Skin of body (tissue), 2 donors: ENCODE data around the gene MYCN. TPM values are rescaled to one million over a fixed set of nuclear protein-coding genes. Genes with fewer than 3 reads are reported as not detected.

Experiments used
- DNase-seq: peaks from one replicate; lab custom pipeline; 2025; lab: John Stamatoyannopoulos, UW
- total RNA-seq: library from RNA; depleted of rRNA; stranded (reverse); fragments of >200 nt; gene quantifications from one replicate; pipeline ENCODE4 v1.2.3, GENCODE V29; 2014

The MYCN gene
- total RNA-seq, 1 donor from 2014 or later, result 15.6 TPM

GRCh38 chr2:15930589-15931318 lies 9.6 kb upstream of the MYCN start:
- DNase-seq, result no peak

- no peak for DNase-seq
Observed at GRCh38 chr2:15931319-15931890, 8.9 kb upstream of the MYCN start.

DNA sequence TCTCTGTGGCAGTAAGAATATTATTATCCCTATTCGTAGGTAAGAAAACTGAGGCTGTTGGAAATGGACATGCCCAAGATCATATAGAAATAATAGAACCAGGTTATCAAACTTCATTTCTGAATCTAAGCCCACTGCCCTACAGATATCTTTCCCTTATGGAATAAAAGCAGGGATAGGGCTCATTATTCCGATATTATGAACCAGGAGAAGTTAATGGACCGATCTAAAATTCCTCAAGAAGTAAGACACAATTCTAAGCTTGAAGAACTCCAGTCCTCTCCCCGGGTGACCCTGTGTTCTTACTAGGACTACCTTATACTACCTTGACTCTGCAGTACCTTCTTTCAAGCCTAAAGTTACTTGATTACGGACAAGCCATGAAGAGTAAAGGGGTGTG lies 8.4 kb upstream of the MYCN start:
- DNase-seq, result no peak

GRCh38 chr2:15932394-15933183 lies 7.8 kb upstream of the MYCN start:
- no peak for DNase-seq

DNA sequence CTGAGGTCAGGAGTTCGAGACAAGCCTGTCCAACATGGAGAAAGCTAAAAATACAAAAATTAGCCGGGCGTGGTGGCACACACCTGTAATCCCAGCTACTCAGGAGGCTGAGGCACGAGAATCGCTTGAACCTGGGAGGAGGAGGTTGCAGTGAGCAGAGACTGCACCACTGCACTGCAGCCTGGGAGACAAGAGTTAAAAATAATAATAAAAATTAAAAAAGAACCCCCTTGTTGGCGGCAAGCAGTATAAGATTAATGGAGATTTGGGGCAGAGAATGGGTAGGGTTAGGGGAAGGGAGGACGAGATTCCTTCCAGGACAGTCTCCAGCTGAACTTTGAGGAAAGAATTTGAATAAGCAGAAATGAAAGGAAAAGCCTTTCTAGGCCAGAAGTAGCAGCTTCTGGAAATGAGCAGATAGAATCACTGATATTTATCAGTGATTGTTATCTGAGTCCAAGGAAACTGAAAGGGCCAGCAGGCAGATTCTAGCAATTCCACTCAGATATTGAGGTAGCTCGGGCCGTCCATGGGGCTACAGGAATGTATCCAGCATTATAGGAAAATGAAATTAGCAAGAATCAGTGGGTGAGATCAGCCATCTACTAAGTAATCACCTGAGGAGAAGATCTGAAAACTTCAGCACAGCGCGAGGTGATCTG lies 7.0 kb upstream of the MYCN start:
- DNase-seq, result no peak

- no peak for DNase-seq
Observed at GRCh38 chr2:15934291-15934945, 5.9 kb upstream of the MYCN start.

DNA sequence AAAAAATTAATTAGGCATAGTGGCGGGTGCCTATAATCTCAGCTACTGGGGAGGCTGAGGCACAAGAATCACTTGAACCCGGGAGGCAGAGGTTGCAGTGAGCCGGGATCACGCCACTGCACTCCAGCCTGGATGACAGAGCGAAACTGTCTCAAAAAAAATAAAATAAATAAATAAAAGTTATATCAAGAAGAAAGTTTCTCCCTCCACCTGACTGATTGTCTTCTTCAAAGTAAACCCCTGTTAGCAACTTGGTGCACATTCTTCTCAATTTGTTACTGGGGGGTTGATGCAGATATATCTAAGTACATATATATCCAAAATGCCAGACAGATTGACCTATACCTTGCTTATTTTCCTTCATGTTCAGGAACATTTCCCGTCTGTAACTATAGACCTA lies 5.2 kb upstream of the MYCN start:
- DNase-seq, result no peak

DNA sequence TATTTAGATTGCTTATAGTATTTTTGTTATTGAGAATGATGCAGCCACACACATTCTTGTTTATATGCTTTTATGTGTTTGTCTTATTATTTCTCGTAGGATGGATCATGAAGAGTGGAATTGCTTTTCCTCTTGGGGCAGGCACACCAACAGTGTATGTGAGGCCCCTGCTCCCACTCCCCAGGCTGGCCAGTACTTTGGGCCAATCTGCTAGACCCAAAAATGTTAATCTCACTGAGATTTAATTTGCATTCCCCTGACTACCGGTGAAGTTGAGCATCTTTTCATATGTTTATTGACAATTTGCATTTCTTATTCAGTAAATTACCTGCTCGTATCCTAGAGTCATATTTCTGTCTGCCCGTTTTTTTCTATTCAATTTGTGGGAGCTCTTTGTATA lies 4.7 kb upstream of the MYCN start:
- DNase-seq, result no peak

GRCh38 chr2:15936277-15937104 lies 3.9 kb upstream of the MYCN start:
- DNase-seq, result no peak

GRCh38 chr2:15937105-15937881 lies 3.1 kb upstream of the MYCN start:
- no peak for DNase-seq

- DNase-seq, result no peak
Observed at GRCh38 chr2:15937882-15938802, 2.2 kb upstream of the MYCN start.

DNA sequence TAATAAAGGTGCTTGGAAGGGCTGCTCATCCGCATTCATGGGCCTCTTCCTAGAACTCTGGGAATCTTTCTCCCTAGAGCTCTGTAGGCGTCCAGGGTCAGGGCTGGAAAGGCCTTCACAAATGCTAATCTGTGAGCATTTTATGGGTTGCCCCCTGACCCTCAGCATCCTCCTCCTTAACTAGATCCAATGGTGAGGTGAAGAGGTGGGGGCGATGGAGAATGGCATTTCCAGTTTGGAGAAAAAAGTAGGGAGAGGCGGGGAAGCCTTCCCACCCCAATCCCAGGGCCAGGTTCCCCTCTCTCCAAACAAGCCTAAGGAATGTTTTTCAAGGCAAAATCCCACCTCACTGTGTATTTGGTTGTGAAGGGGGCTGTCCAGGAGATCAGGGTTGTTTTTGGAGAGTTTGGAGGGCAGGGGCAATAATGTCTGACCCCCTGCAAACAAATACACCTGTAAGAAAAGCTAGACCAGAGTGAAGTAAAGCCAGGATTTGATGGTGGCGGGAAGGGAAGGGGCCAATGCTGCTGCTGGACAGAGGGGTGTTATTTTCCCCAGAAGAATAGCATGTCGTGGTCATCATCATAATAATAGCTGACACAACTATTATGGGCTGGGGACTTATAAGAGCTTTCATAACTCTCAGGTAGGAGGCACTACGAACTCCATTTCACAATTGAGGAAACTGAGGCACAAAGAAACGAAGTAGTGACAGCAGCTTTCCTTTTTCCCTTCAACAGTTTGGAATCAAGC lies 1.4 kb upstream of the MYCN start:
- no peak for DNase-seq

GRCh38 chr2:15939556-15939853 lies 845 bp upstream of the MYCN start:
- no peak for DNase-seq

DNA sequence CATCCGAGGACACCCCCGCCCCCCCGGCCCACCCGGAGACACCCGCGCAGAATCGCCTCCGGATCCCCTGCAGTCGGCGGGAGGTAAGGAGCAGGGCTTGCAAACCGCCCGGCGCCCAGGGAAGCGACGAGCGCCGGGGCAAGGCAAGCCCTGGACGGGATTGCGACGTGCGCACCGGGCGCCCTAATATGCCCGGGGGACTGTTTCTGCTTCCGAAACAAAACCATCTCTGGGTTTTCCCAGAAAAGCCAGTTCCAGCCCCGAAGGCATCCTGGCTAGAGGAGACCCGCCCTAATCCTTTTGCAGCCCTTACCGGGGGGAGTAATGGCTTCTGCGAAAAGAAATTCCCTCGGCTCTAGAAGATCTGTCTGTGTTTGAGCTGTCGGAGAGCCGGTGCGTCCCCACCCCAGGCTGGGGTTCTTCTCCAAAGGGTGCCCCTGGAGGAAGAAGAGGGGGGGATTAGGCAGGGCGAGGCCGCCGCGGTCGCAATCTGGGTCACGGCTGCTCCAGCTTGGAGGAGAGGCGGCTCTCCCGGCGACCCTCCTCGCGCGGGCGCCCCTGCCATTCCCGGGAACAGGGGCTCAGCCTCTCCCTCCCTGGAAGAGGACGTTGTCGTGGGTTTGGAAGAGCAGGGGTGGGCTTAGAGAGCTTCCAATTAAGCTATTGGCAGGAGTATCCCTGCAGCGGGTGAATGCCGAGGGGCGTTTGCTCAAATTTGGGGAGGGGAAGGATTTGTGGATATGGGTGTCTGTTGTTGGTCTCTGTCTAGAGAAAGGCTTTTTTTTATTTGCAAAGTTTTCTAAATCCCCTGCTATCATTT lies 521 bp downstream of the MYCN start:
- no peak for DNase-seq

DNA sequence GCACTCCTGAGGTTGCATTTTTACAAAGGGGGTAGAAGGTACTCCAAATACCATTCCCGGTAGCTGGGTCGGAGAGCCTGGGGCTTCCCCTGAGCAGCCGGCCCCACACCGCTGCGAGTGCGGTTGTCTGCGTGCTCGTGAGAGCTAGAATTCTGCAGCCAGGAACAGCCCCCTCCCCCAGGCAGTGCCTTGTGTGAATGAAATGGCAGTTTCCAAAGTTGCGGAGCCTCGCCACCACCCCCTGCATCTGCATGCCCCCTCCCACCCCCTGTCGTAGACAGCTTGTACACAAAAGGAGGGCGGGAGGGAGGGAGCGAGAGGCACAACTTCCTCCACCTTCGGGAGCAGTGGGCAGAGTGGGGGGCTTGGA lies 1.1 kb downstream of the MYCN start:
- no peak for DNase-seq

DNA sequence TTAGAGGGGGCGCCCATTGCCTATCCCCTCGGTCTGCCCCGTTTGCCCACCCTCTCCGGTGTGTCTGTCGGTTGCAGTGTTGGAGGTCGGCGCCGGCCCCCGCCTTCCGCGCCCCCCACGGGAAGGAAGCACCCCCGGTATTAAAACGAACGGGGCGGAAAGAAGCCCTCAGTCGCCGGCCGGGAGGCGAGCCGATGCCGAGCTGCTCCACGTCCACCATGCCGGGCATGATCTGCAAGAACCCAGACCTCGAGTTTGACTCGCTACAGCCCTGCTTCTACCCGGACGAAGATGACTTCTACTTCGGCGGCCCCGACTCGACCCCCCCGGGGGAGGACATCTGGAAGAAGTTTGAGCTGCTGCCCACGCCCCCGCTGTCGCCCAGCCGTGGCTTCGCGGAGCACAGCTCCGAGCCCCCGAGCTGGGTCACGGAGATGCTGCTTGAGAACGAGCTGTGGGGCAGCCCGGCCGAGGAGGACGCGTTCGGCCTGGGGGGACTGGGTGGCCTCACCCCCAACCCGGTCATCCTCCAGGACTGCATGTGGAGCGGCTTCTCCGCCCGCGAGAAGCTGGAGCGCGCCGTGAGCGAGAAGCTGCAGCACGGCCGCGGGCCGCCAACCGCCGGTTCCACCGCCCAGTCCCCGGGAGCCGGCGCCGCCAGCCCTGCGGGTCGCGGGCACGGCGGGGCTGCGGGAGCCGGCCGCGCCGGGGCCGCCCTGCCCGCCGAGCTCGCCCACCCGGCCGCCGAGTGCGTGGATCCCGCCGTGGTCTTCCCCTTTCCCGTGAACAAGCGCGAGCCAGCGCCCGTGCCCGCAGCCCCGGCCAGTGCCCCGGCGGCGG lies 1.7 kb downstream of the MYCN start:
- DNase-seq, result no peak
